BLaER1 (cell line): ENCODE measurements around the gene BMPR1A.
A peak's percentile ranks its signal among the peaks of the same experiment; 100 is the strongest.

ENCODE experiments used
- H3K27ac ChIP-seq: shearing (Covaris generic); formaldehyde crosslinking; 2 replicates; pipeline ENCODE4 v1.8.1; 2022
- H3K27me3 ChIP-seq: shearing (Covaris generic); formaldehyde crosslinking; 2 replicates; pipeline ENCODE4 v1.8.1; 2022
- H3K36me3 ChIP-seq: shearing (Covaris generic); formaldehyde crosslinking; 2 replicates; pipeline ENCODE4 v1.8.1; 2022
- H3K4me1 ChIP-seq: shearing (Covaris generic); formaldehyde crosslinking; 2 replicates; pipeline ENCODE4 v1.8.1; 2022
- H3K4me2 ChIP-seq: shearing (Covaris generic); formaldehyde crosslinking; 2 replicates; pipeline ENCODE4 v1.8.1; 2022
- H3K4me3 ChIP-seq: shearing (Covaris generic); formaldehyde crosslinking; 2 replicates; pipeline ENCODE4 v1.8.1; 2022
- H3K9ac ChIP-seq: shearing (Covaris generic); formaldehyde crosslinking; 2 replicates; pipeline ENCODE4 v1.8.1; 2022
- H3K9me3 ChIP-seq: shearing (Covaris generic); formaldehyde crosslinking; 2 replicates; pipeline ENCODE4 v1.8.1; 2022
- H4K20me1 ChIP-seq: shearing (Covaris generic); formaldehyde crosslinking; 2 replicates; pipeline ENCODE4 v1.8.1; 2022
- Cebpa-rat ChIP-seq: shearing (Covaris generic); IDR thresholded peaks from 2 replicates; pipeline ENCODE4 v1.8.1; 2022

BMPR1A gene

DNA sequence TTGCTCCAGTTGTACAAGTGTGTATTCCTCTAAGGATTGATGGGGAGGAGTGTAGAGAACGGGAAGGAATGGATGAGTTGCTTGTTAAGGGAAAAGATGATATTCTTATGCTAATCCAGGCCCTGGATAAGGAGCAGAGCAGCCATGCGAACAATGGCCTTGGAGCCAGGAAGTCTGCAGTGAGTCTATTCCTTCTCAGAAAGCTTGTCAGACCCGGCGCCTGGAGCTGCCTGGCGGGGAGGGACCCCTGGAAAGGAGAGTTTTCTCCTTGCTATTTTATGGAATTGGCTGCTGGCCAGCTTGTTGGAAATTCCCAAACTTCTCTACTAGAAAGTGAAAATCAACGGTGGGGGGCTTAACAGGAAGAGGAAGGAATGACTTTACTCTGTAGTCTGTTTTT, 111.9 kb downstream of the BMPR1A start:
- Histone ChIP-seq H3K27ac (no peak overlapping the region), H3K4me2 (no peak overlapping the region), H3K9ac (no peak overlapping the region), H4K20me1 (no peaks in the 10 kb centered on the region), H3K4me3 (no peak overlapping the region), H3K4me1 (peaks cover 8% of the 10 kb centered on the region), H3K9me3 (no peaks in the 10 kb centered on the region), H3K36me3 (no peaks in the 10 kb centered on the region), H3K27me3 (no peaks in the 10 kb centered on the region)
- no peak for TF ChIP-seq Cebpa-rat

DNA sequence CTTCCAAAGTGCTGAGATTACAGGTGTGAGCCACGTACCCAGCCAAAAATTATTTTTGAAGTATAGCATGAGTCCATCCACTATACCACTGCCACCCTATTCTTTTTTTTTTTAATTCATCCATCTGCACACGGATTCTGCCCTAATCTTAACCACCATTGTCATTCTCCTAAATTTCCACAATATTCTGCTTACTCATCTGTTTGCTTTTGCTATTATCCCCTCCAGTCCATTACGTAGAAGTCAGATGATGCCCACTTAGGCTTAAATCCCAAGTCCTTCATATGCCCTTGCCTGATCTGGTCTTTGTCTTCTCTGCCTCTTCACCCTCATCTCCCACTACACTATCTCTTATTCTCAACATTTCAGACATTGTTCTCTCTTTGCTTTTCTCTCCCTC, 114.3 kb downstream of the BMPR1A start:
- Histone ChIP-seq H3K27me3 (no peaks in the 10 kb centered on the region), H3K9me3 (no peaks in the 10 kb centered on the region), H3K4me2 (no peak overlapping the region), H4K20me1 (no peaks in the 10 kb centered on the region), H3K9ac (no peak overlapping the region), H3K4me3 (no peak overlapping the region), H3K36me3 (no peaks in the 10 kb centered on the region), H3K27ac (no peak overlapping the region), H3K4me1 (peaks cover 8% of the 10 kb centered on the region)
- TF ChIP-seq Cebpa-rat: no peak

DNA sequence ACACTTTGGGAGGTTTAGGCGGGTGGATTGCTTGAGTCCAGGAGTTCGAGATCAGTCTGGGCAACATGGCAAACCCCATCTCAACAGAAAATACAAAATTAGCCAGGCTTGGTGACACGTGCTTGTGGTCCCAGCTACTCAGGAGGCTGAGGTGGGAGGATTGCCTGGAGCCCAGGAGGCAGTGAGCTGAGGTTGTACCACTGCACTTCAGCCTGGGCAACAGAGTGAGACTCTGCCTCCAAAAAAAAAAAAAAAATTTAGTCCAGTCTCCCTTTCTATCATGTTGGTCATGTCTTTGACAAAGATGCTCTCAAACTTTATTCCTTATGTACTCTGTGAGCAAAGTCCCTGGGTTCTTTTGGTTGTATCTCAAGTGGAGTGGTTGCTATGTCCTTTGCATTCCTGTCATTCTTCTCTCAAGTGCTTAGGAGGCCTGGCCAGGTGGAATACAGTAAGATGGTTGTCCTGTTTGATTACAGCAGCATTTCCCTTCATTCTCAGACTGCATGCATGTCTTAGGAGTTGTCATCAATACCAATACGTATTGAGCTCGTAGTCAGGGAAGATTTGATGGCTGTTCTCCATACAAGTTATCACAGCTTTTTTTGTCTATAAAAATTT, 115.3 kb downstream of the BMPR1A start:
- Histone ChIP-seq H3K4me1 (peaks cover 12% of the 10 kb centered on the region), H4K20me1 (no peaks in the 10 kb centered on the region), H3K9ac (no peak overlapping the region), H3K27ac (no peak overlapping the region), H3K36me3 (no peaks in the 10 kb centered on the region), H3K27me3 (no peaks in the 10 kb centered on the region), H3K4me2 (no peak overlapping the region), H3K4me3 (no peak overlapping the region), H3K9me3 (no peaks in the 10 kb centered on the region)
- no peak for TF ChIP-seq Cebpa-rat

DNA sequence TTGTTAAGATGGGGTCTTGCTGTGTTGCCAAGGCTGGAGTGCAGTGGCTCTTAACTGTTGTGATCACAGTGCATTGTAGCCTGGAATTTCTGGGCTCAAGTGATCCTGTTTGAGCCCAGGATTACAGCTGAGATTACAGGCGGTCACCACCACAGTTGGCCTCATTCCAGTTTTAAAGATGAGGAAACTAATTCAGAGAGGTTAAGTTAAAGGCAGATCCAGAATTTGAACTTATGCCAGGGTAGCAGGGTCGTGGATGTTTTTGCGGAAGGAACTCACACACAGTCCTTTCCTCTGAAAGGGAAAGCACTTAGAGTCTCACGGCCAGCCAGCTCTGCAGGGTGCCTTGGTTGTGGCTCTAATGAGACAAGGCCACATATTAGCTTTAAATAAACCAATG, 116.3 kb downstream of the BMPR1A start:
- TF ChIP-seq Cebpa-rat: no peak
- Histone ChIP-seq H3K27me3 (no peaks in the 10 kb centered on the region), H3K9me3 (no peaks in the 10 kb centered on the region), H3K27ac (no peak overlapping the region), H4K20me1 (no peaks in the 10 kb centered on the region), H3K4me1 (peaks cover 18% of the 10 kb centered on the region), H3K4me3 (no peak overlapping the region), H3K36me3 (no peaks in the 10 kb centered on the region), H3K4me2 (0 out of 2 replicates have a peak overlapping the region, but pooled peaks have one; percentile 28), H3K9ac (no peak overlapping the region)

DNA sequence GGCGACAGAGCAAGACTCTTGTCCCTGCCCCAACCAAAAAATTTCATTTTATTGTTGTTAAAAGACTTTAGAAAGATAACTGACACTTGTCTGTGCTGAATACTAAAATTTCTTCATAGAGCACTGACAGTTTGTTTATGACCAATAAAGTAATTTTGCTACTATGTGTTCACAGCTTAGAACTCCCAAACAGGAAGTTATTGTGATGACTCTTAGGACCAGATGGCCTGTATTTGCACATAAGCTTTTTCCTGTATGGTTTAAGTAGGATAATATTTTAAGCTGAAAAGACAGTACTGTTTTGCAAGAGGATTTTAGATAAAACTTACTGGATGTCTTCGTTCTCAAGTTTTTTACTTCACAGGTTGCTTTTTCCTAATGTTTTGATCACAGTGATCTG, 120.3 kb downstream of the BMPR1A start:
- H4K20me1 ChIP-seq: no peaks in the 10 kb centered on the region
- TF ChIP-seq Cebpa-rat: no peak
- H3K4me3 ChIP-seq: no peak overlapping the region
- H3K36me3 ChIP-seq: no peaks in the 10 kb centered on the region
- peaks cover 18% of the 10 kb centered on the region for H3K4me1 ChIP-seq
- H3K9me3 ChIP-seq: no peaks in the 10 kb centered on the region
- H3K27ac ChIP-seq: no peak overlapping the region
- peak overlapping the region; percentile 18; the same call in 1 of the 2 replicates for H3K4me2 ChIP-seq
- no peaks in the 10 kb centered on the region for H3K27me3 ChIP-seq
- H3K9ac ChIP-seq: no peak overlapping the region

DNA sequence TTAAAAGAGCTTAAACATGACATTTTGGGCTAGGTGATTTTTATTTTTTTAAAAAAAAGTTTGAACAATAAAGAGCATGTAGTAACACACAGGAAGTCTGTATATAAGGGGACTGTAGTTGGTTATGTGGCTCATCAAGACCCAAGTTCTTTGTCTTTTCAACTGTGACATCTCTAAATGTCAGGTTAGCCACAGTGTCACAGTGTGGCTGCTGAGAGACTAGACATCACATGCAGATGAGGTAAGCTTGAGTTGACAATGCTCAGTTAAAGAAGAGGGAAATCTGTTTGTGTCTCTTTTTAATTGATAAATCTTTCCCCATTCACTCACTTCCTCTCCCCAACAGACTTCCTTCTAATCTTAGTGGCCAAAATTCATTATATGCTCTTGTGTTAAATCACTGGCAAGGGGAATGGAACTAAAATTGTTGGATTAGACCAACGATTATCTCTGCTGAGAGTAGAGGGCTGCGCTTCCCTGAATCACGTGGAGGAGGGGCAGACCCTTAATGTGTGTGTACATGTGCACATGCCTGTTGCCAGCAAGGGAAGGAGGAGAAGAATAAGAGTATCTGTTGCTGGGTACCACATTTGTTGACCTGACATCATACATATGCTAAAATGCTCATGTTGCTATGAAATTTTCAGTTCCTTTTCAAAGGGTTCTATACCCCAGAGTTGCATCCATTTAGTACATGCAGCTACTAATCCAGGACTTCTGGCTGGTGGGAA, 122.7 kb downstream of the BMPR1A start:
- no peaks in the 10 kb centered on the region for H4K20me1 ChIP-seq
- no peaks in the 10 kb centered on the region for H3K36me3 ChIP-seq
- H3K4me3 ChIP-seq: no peak overlapping the region
- H3K27me3 ChIP-seq: no peaks in the 10 kb centered on the region
- no peak overlapping the region for H3K27ac ChIP-seq
- H3K9ac ChIP-seq: no peak overlapping the region
- no peak for TF ChIP-seq Cebpa-rat
- H3K4me1 ChIP-seq: peaks cover 10% of the 10 kb centered on the region
- no peak overlapping the region for H3K4me2 ChIP-seq
- H3K9me3 ChIP-seq: no peaks in the 10 kb centered on the region

DNA sequence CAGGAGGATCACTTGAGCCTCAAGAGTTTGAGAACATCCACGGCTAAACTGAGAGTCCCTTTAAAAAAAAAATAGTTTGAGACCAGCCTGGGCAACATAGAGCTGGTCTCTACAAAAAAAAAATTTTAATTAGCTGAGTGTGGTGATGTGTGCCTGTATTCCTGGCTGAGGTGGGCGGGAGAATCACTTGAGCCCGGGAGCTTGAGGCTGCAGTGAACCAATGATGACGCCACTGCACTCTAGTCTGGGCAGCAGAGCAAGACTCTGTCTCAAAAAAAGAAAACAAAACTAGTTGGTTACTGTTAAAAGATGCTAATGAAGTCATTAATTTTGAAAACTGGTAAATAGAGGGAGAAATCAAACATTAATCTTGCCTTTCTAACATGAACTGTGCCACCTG, 124.6 kb downstream of the BMPR1A start:
- Histone ChIP-seq H3K9ac (no peak overlapping the region), H3K27ac (no peak overlapping the region), H3K36me3 (no peaks in the 10 kb centered on the region), H3K9me3 (no peaks in the 10 kb centered on the region), H3K4me2 (no peak overlapping the region), H3K4me1 (peaks cover 10% of the 10 kb centered on the region), H4K20me1 (no peaks in the 10 kb centered on the region), H3K4me3 (no peak overlapping the region), H3K27me3 (no peaks in the 10 kb centered on the region)
- no peak for TF ChIP-seq Cebpa-rat

DNA sequence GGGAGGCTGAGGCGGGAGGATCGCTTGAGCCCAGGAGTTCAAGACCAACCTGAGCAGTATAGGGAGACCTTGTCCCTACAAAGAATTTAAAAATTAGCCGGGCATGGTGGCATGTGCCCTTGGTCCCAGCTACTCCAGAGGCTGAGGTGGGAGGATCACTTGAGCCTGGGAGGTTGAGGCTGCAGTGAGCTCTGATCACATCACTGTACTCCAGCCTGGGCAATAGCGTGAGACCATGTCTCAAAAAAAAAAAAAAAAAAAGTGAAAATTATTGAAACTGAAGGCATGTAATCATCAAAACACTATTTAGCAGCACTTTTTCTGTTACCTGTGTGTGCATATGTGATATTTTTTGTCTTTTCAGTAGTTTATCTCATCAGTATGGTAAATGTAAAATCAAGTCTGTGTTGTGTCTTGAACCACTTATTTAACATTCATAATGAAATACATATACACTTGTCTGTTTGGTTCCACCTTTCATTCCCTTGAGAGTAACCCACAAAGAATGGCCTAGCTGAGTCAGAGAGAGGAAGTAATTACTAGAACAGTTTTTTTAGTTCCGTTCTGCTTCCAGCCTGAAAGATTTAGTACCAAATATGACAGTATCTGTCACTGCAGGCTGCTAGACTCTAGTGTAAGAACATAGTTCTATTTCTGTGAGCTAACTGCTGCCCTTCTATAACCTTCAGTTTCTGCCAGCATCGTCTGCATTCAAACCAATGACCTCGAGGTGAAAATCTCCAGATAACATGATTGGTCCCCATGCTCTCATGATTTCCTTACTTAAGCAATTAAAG, 132.4 kb downstream of the BMPR1A start:
- peaks cover 13% of the 10 kb centered on the region for H3K4me1 ChIP-seq
- peak overlapping the region; percentile 43 for H3K4me2 ChIP-seq
- no peaks in the 10 kb centered on the region for H3K36me3 ChIP-seq
- TF ChIP-seq Cebpa-rat: no peak
- H3K27ac ChIP-seq: no peak overlapping the region
- H3K9ac ChIP-seq: no peak overlapping the region
- H4K20me1 ChIP-seq: no peaks in the 10 kb centered on the region
- H3K27me3 ChIP-seq: no peaks in the 10 kb centered on the region
- H3K9me3 ChIP-seq: no peaks in the 10 kb centered on the region
- no peak overlapping the region for H3K4me3 ChIP-seq

DNA sequence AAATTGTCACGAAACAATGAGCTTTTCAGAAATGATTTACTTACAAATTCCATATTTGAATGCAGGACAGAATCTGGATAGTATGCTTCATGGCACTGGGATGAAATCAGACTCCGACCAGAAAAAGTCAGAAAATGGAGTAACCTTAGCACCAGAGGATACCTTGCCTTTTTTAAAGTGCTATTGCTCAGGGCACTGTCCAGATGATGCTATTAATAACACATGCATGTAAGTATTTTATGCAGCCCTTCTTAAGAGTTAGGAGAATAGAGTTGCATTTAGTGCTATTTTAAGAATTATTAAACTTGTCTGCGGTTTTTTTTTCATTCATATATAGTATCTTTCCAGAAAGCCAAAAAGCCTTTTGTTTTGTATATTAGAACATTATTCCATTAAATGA, 133.6 kb downstream of the BMPR1A start:
- no peaks in the 10 kb centered on the region for H3K36me3 ChIP-seq

DNA sequence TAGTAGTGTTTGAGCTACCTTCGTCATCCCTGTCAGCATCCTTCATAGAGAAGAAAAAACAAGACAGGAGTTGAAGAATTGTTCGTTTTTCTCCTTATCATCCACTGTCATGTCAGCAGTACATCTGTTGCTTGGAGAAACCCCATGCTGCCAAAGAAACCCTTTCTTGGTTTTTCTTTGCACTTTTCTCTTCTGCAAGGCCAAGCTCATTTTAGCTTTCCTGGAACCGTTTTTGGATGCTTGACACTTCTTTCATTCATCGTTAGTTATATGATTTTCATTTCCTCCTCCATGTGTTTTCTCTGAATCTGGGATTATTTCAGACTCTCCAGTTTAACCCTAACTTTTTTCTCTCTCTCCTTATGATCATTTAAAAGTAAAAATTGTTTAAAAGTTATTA, 142.1 kb downstream of the BMPR1A start:
- H3K9ac ChIP-seq: no peak overlapping the region
- no peak for TF ChIP-seq Cebpa-rat
- no peaks in the 10 kb centered on the region for H3K27me3 ChIP-seq
- H3K4me3 ChIP-seq: no peak overlapping the region
- no peaks in the 10 kb centered on the region for H3K36me3 ChIP-seq
- no peaks in the 10 kb centered on the region for H3K4me1 ChIP-seq
- no peaks in the 10 kb centered on the region for H3K9me3 ChIP-seq
- no peak overlapping the region for H3K4me2 ChIP-seq
- H3K27ac ChIP-seq: no peak overlapping the region
- H4K20me1 ChIP-seq: no peaks in the 10 kb centered on the region

More for the DNA sequence above, 133.6 kb downstream of the BMPR1A start:
- H3K27me3 ChIP-seq: no peaks in the 10 kb centered on the region
- peaks cover 13% of the 10 kb centered on the region for H3K4me1 ChIP-seq
- no peak overlapping the region for H3K9ac ChIP-seq
- TF ChIP-seq Cebpa-rat: no peak
- H3K4me2 ChIP-seq: no peak overlapping the region
- no peak overlapping the region for H3K27ac ChIP-seq
- no peaks in the 10 kb centered on the region for H4K20me1 ChIP-seq
- H3K4me3 ChIP-seq: no peak overlapping the region
- no peaks in the 10 kb centered on the region for H3K9me3 ChIP-seq
